ENCODE results near the gene NAP1L4.

DNA sequence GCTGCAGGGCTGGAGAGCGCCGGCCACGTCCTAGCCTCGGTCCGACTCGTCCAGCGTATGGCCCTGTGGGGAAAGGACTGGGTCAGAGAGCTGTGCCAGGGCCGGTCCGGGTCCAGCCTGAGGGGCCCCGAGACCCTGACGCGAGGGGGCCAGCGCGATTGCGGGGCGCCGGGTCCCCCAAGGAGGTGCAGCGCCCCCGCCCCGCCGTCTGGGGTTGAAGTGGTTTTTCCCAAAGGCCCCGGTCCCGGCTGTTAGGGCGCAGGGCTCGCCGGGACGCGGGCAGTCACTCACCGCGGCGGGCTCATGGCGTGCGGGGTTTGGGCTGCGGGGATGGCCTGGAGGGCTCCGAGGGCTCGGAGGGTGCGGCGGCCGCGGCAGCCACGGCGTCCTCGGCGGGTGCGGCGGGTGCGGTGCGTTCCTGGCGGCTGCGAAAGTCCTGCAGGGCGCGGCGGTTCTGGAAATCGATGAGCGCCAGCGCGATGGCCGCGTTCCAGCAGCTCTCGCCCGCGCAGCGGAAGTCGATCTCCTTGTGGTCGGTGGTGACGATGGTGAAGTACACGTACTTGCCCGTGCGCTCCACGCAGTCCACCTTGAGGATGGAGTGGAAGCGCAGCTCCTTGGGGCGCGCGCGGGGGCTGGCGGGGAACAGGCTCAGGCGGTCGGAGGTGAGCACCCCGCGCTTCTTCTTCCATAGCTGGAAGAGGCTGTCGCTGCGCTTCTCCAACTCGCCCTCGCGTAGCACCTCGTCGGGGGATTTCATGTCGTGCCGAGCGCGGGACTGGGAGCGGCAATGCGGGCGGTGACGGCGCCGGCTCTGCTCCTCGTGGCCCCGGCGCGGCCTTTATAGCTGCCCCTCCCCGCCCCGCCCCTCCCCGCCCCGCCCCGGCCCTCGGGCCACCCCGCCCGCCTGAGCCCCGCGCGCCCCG, 63.3 kb downstream of the NAP1L4 start, which contains the start of gene PHLDA2:
- TF ChIP-seq, protein P1, sequence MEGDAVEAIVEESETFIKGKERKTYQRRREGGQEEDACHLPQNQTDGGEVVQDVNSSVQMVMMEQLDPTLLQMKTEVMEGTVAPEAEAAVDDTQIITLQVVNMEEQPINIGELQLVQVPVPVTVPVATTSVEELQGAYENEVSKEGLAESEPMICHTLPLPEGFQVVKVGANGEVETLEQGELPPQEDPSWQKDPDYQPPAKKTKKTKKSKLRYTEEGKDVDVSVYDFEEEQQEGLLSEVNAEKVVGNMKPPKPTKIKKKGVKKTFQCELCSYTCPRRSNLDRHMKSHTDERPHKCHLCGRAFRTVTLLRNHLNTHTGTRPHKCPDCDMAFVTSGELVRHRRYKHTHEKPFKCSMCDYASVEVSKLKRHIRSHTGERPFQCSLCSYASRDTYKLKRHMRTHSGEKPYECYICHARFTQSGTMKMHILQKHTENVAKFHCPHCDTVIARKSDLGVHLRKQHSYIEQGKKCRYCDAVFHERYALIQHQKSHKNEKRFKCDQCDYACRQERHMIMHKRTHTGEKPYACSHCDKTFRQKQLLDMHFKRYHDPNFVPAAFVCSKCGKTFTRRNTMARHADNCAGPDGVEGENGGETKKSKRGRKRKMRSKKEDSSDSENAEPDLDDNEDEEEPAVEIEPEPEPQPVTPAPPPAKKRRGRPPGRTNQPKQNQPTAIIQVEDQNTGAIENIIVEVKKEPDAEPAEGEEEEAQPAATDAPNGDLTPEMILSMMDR (conservative IDR thresholded peaks at IDR 0.05; ENCODE audit: low read length) = no peak
- no peak for TF ChIP-seq EZH2phosphoT487 (IDR thresholded peaks at IDR 0.05; ENCODE audit: borderline replicate concordance)
